ENCODE data around the gene CLEC14A. TPM values are rescaled to one million over a fixed set of nuclear protein-coding genes. Genes with fewer than 3 reads are reported as not detected.

The CLEC14A gene
- total RNA-seq, 1 donor from 2014 or later: 0.96 TPM

DNA sequence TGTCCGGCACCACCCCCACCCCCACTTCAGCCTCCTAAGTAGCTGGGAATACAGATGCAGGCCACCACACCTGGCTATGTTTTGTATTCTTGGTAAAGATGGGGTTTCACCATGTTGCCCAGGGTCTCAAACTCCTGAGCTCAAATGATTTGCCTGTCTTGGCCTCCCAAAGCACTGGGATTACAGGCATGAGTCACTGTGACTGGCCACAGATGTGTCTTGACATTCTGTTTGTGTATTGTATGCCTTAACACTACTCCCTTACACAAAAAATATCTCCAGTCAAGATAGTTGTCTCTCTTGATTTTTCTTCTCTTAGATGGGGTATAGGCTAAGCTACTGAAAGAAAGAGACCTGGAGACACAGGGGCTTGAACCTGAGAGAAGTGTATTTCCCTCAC lies 17.6 kb downstream of the CLEC14A start:
- Mint-ChIP-seq H3K27me3 (ENCODE audit: unreplicated experiment) (peaks cover 2% of the 10 kb centered on the region), H3K4me3 (ENCODE audit: unreplicated experiment) (no peak overlapping the region)
- no peak for DNase-seq

DNA sequence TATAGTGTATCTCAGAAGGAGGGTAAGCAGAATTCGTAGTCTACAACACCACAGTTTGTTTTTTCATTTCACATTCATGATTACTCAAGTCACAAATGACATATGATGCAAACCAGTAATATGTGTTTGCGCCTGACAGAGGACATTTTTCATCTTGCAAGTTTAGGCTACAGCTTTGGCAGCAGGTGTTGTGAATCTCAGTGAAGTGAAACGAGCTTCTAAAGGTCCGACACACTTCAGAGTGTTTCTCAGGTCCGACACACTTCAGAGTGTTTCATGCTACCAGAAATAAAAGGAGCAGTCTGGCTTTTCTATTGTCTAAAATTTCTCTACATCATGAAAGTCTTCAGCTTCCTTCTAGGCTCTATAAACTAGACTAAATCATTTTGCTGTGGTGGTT lies 22.7 kb downstream of the CLEC14A start:
- Mint-ChIP-seq H3K27ac (ENCODE audit: unreplicated experiment) (no peak overlapping the region), H3K36me3 (ENCODE audit: unreplicated experiment) (no peaks in the 10 kb centered on the region), H3K9me3 (ENCODE audit: unreplicated experiment) (no peaks in the 10 kb centered on the region), H3K4me1 (ENCODE audit: low read depth, unreplicated experiment) (no peaks in the 10 kb centered on the region), H3K4me3 (ENCODE audit: unreplicated experiment) (no peak overlapping the region), H3K27me3 (ENCODE audit: unreplicated experiment) (no peaks in the 10 kb centered on the region)
- TF ChIP-seq, protein P1, sequence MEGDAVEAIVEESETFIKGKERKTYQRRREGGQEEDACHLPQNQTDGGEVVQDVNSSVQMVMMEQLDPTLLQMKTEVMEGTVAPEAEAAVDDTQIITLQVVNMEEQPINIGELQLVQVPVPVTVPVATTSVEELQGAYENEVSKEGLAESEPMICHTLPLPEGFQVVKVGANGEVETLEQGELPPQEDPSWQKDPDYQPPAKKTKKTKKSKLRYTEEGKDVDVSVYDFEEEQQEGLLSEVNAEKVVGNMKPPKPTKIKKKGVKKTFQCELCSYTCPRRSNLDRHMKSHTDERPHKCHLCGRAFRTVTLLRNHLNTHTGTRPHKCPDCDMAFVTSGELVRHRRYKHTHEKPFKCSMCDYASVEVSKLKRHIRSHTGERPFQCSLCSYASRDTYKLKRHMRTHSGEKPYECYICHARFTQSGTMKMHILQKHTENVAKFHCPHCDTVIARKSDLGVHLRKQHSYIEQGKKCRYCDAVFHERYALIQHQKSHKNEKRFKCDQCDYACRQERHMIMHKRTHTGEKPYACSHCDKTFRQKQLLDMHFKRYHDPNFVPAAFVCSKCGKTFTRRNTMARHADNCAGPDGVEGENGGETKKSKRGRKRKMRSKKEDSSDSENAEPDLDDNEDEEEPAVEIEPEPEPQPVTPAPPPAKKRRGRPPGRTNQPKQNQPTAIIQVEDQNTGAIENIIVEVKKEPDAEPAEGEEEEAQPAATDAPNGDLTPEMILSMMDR (IDR thresholded peaks at IDR 0.05; ENCODE audit: partially characterized antibody, unreplicated experiment): no peak
- no peak for DNase-seq

More for the DNA sequence above, 17.6 kb downstream of the CLEC14A start:
- H3K4me1 Mint-ChIP-seq (ENCODE audit: low read depth, unreplicated experiment): no peaks in the 10 kb centered on the region
- TF ChIP-seq, protein P1 (IDR thresholded peaks at IDR 0.05; ENCODE audit: partially characterized antibody, unreplicated experiment): no peak
- H3K9me3 Mint-ChIP-seq (ENCODE audit: unreplicated experiment): no peaks in the 10 kb centered on the region
- H3K36me3 Mint-ChIP-seq (ENCODE audit: unreplicated experiment): no peaks in the 10 kb centered on the region
- no peak overlapping the region for H3K27ac Mint-ChIP-seq (ENCODE audit: unreplicated experiment)

DNA sequence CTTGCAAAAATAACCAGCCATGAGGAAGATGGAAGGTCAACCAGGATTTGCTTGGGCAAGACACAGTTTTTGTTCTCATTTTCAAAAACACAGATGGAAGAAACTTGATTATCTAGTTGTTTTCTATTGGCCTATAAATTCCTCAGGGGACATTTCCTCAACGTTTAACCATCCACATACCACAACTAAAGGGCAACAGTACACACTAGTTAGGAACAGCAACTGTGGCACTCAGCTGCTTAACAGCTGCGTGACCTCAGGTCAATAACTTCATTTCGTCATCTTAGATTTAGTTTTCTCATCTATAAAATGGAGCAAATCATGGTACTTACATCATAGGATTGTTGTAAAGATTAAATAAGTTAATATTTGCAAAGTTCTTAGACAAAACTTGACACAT lies 29.5 kb downstream of the CLEC14A start:
- Mint-ChIP-seq H3K27me3 (ENCODE audit: unreplicated experiment) (no peaks in the 10 kb centered on the region), H3K27ac (ENCODE audit: unreplicated experiment) (no peak overlapping the region), H3K36me3 (ENCODE audit: unreplicated experiment) (no peaks in the 10 kb centered on the region), H3K4me3 (ENCODE audit: unreplicated experiment) (no peak overlapping the region), H3K4me1 (ENCODE audit: low read depth, unreplicated experiment) (peaks cover 3% of the 10 kb centered on the region), H3K9me3 (ENCODE audit: unreplicated experiment) (no peaks in the 10 kb centered on the region)
- no peak for DNase-seq
- TF ChIP-seq, protein P1 (IDR thresholded peaks at IDR 0.05; ENCODE audit: partially characterized antibody, unreplicated experiment): no peak

DNA sequence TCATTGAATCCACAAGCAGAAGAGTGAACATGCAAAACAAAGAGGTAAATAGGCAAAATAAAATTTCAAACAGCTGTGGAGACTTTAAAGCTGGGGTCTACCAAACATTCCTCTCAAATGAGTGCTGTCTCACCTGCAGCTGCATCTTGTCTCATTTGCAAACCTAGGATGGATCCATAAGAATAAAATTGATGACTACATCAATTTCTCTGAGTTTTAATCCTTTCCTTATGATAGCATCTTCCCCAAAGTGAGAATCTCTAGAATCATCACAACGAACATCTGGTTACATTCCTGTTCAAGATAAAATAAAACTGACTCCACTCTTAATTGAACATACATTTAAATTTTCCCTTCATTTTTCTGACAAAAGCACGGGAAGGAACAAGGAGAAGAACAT lies 29.9 kb downstream of the CLEC14A start:
- H3K27ac Mint-ChIP-seq (ENCODE audit: unreplicated experiment): no peak overlapping the region
- peaks cover 3% of the 10 kb centered on the region for H3K4me1 Mint-ChIP-seq (ENCODE audit: low read depth, unreplicated experiment)
- TF ChIP-seq, protein P1 (IDR thresholded peaks at IDR 0.05; ENCODE audit: partially characterized antibody, unreplicated experiment): no peak
- DNase-seq: no peak
- H3K9me3 Mint-ChIP-seq (ENCODE audit: unreplicated experiment): no peaks in the 10 kb centered on the region
- H3K27me3 Mint-ChIP-seq (ENCODE audit: unreplicated experiment): no peaks in the 10 kb centered on the region
- no peaks in the 10 kb centered on the region for H3K36me3 Mint-ChIP-seq (ENCODE audit: unreplicated experiment)
- no peak overlapping the region for H3K4me3 Mint-ChIP-seq (ENCODE audit: unreplicated experiment)

DNA sequence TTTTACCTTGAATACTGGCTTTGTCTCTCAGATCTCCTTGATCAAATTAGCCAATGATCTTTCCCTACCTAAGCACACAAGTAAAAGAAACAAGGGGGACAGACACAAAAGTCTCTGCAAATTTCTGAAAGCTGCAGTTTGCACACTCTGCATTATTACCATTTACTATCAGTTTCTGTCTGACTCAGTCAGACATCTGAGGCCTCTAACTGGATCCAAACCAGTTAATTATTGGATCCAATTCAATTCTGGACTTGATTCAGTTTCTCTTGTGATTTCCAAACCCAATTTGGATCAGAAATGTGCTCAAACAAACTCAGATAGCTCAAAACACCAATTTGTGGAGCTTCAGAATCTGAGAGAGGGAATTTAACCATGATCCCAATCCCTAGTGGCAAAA lies 31.6 kb downstream of the CLEC14A start:
- no peaks in the 10 kb centered on the region for H3K27me3 Mint-ChIP-seq (ENCODE audit: unreplicated experiment)
- H3K4me1 Mint-ChIP-seq (ENCODE audit: low read depth, unreplicated experiment): peaks cover 3% of the 10 kb centered on the region
- H3K9me3 Mint-ChIP-seq (ENCODE audit: unreplicated experiment): no peaks in the 10 kb centered on the region
- H3K4me3 Mint-ChIP-seq (ENCODE audit: unreplicated experiment): no peak overlapping the region
- DNase-seq: no peak
- TF ChIP-seq, protein P1 (IDR thresholded peaks at IDR 0.05; ENCODE audit: partially characterized antibody, unreplicated experiment): no peak
- H3K27ac Mint-ChIP-seq (ENCODE audit: unreplicated experiment): no peak overlapping the region
- no peaks in the 10 kb centered on the region for H3K36me3 Mint-ChIP-seq (ENCODE audit: unreplicated experiment)

Measured in glutamatergic neuron (in vitro differentiated cells).